Nephron (organoid): ENCODE results near the gene GRXCR2.
"Not testable (repeated sequence)": the region's sequence is repeated elsewhere in the genome, so short reads cannot be mapped to it uniquely, and the experiment has no call there.

Experiments
- H3K27ac Mint-ChIP-seq, 3 experiments: 2 replicates each; pipeline ENCODE4 v1.8.0; 2020; ENCODE audit warnings: mixed read lengths in 3 of 3, mild to moderate bottlenecking in 2 of 3, moderate library complexity in 1 of 3
- H3K27me3 Mint-ChIP-seq: 2 replicates; pipeline ENCODE4 v1.8.0; 2021; ENCODE audit warnings: low read depth, mild to moderate bottlenecking, moderate library complexity, mixed read lengths
- H3K36me3 Mint-ChIP-seq: 2 replicates; pipeline ENCODE4 v1.8.0; 2020; ENCODE audit warnings: low read depth, mixed read lengths
- H3K4me1 Mint-ChIP-seq: 2 replicates; pipeline ENCODE4 v1.8.0; 2020; ENCODE audit warnings: mixed read lengths
- H3K4me3 Mint-ChIP-seq, 3 experiments: 2 replicates each; pipeline ENCODE4 v1.8.0; 2020; ENCODE audit warnings: mild to moderate bottlenecking in 3 of 3, mixed read lengths in 3 of 3, moderate library complexity in 2 of 3
- H3K9me3 Mint-ChIP-seq: 2 replicates; pipeline ENCODE4 v1.8.0; 2020; ENCODE audit warnings: mixed read lengths
- CTCF ChIP-seq, 3 experiments: fragments of 200-600 bp; sonication (generic); IDR thresholded peaks; one replicate each; pipeline ENCODE4 v1.5.0; 2021; ENCODE audit warnings: antibody characterized with exemption in 3 of 3; ENCODE audit not compliant: unreplicated experiment in 3 of 3

GRXCR2 gene

GRCh38 chr5:145841299-145841698 is 31.5 kb downstream of the GRXCR2 start:
- Mint-ChIP-seq H3K36me3 (no peaks in the 10 kb centered on the region), H3K27ac (no peak overlapping the region), H3K27me3 (no peaks in the 10 kb centered on the region), H3K4me3 (no peak overlapping the region), H3K4me1 (no peaks in the 10 kb centered on the region), H3K9me3 (no peaks in the 10 kb centered on the region)
- no peak for TF ChIP-seq CTCF (IDR thresholded peaks at IDR 0.05; ENCODE audit: unreplicated experiment in 3 of 3)

- H3K4me1 Mint-ChIP-seq: no peaks in the 10 kb centered on the region
- H3K4me3 Mint-ChIP-seq: no peak overlapping the region
- no peak overlapping the region for H3K27ac Mint-ChIP-seq
- H3K36me3 Mint-ChIP-seq: no peaks in the 10 kb centered on the region
- H3K9me3 Mint-ChIP-seq: no peaks in the 10 kb centered on the region
- no peak for TF ChIP-seq CTCF (IDR thresholded peaks at IDR 0.05; ENCODE audit: unreplicated experiment in 3 of 3)
- H3K27me3 Mint-ChIP-seq: no peaks in the 10 kb centered on the region
Observed at GRCh38 chr5:145840458-145841132, 32.2 kb downstream of the GRXCR2 start.

GRCh38 chr5:145838276-145838675 is 34.5 kb downstream of the GRXCR2 start:
- Mint-ChIP-seq H3K4me3 (no peak overlapping the region), H3K4me1 (peaks cover 8% of the 10 kb centered on the region), H3K27ac (no peak overlapping the region), H3K9me3 (no peaks in the 10 kb centered on the region), H3K36me3 (no peaks in the 10 kb centered on the region), H3K27me3 (no peaks in the 10 kb centered on the region)
- no peak for TF ChIP-seq CTCF (IDR thresholded peaks at IDR 0.05; ENCODE audit: unreplicated experiment in 3 of 3)

GRCh38 chr5:145836241-145836640 is 36.6 kb downstream of the GRXCR2 start:
- H3K4me3 Mint-ChIP-seq: peak overlapping the region; percentile 73 to 87 (median 80)
- not testable (repeated sequence) for H3K9me3 Mint-ChIP-seq, H3K4me1 Mint-ChIP-seq, H3K36me3 Mint-ChIP-seq, H3K27me3 Mint-ChIP-seq
- peak overlapping the region in 2 of 3 experiments; percentile 67 to 86 for H3K27ac Mint-ChIP-seq

- H3K36me3 Mint-ChIP-seq: no peaks in the 10 kb centered on the region
- peak overlapping the region; percentile 31 to 86 (median 67) for H3K27ac Mint-ChIP-seq
- no peaks in the 10 kb centered on the region for H3K9me3 Mint-ChIP-seq
- no peak for TF ChIP-seq CTCF (IDR thresholded peaks at IDR 0.05; ENCODE audit: unreplicated experiment in 3 of 3)
- peak overlapping the region; percentile 73 to 87 (median 80) for H3K4me3 Mint-ChIP-seq
- no peaks in the 10 kb centered on the region for H3K27me3 Mint-ChIP-seq
- H3K4me1 Mint-ChIP-seq: peaks cover 11% of the 10 kb centered on the region
Observed at GRCh38 chr5:145835848-145836239, 37.0 kb downstream of the GRXCR2 start.

DNA sequence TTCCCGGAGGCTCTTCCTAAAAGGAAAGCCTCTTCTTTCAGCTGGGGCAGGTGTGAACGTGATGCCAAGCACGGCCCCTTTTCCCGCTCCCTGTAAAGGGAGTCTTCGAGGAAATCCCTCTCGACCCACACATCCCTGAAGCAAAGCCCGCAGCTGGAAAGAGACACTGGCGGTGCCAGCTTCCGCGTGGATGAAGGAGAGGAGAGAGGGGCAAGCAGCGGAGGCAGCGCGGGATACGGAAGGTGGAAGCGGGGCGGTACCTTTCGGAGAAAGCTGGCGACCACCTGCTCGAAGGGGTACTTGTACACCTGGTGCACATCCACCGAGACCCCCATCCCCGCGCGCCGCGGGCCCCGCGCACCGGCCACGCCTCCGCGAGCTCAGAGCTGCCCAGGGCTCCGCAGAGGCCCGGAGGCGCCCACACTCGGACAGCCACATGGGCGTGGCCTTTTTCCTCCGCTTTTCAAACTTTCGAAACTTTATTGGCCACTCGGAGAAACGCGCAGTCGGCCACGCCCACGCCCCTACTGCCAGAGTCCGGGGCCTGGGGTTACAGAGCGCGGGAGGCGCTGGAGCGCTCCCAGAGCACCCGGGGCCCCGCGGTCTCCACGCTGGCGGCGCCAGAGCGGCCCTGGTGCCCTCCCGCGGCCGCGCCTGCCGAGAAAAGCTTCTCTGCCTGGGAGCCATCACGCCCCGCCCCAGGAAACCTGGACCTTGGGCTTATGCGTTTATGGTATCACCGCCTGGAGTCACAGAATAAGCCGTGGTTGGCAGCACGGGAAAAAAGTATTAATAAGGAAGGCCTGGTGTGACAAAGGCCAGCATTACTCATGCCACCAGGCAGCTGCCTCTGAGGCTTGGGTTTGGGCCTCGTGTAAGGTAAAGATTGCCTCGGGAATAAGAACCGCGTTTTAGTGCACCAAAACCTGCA is 37.6 kb downstream of the GRXCR2 start, which contains the start of gene PRELID2:
TSS of gene PRELID2 (minus strand) at position 426 of the 931 bp plus-strand sequence. CDS start at position 335, 91 bp downstream.
- TF ChIP-seq CTCF (IDR thresholded peaks at IDR 0.05; ENCODE audit: unreplicated experiment in 3 of 3): no peak

More for the DNA sequence above, 37.6 kb downstream of the GRXCR2 start, which contains the start of gene PRELID2:
- peaks cover 17% of the 10 kb centered on the region for H3K4me1 Mint-ChIP-seq
- H3K4me3 Mint-ChIP-seq: peak within 1 kb of the TSS; percentile 73 to 87 (median 85)
- no peaks in the 10 kb centered on the region for H3K36me3 Mint-ChIP-seq
- no peaks in the 10 kb centered on the region for H3K9me3 Mint-ChIP-seq
- no peaks in the 10 kb centered on the region for H3K27me3 Mint-ChIP-seq
- H3K27ac Mint-ChIP-seq: peak within 1 kb of the TSS; percentile 31 to 86 (median 67)
